HG03095 (cell line): ENCODE results near the gene CELF2.
"Not testable (repeated sequence)": the region's sequence is repeated elsewhere in the genome, so short reads cannot be mapped to it uniquely, and the experiment has no call there.

ENCODE experiments used
- ATAC-seq: cut with Tn5 transposase; IDR thresholded peaks from one replicate; pipeline ENCODE4 v1.9.1; 2021; ENCODE audit warnings: moderate library complexity; ENCODE audit not compliant: unreplicated experiment

CELF2 gene

DNA sequence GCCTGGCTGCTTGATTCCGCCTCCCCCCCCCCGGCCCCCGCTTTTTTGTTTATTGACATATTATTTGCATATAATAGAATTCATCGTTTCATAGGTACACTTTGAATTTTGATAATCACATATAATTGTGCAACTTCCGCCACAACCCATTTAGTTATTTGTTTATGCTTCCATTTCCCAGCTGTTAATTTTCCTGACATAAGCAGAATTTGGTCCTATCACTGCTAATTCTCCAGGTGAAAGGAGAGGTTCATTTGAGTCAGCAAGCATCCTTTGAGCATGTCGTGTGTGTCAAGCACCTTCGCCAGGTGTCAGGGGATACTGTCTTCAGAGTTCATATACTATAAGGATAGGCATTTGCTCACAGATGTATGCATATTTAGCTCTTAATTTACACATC is 102.2 kb downstream of the CELF2 start:
- no peak for ATAC-seq

DNA sequence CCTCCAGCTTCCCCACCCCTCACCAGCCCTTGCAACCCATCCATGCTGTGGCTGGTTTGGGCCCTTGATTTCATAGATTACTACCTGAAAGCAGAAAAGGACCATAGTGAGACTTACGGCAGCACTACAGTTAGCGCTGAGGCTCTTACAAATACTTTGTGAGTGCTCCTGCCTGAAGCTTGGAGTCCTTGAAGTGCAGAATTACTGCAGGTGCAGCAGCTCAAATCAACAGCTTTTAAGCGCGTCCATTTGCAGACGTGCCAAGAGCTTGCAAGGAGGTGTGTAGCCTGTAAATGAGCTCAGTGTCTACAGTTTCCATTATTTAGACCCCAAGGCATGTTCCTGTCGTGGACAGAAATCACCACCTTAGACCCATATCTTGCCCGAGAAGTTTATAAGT is 103.0 kb downstream of the CELF2 start:
- ATAC-seq, result no peak

DNA sequence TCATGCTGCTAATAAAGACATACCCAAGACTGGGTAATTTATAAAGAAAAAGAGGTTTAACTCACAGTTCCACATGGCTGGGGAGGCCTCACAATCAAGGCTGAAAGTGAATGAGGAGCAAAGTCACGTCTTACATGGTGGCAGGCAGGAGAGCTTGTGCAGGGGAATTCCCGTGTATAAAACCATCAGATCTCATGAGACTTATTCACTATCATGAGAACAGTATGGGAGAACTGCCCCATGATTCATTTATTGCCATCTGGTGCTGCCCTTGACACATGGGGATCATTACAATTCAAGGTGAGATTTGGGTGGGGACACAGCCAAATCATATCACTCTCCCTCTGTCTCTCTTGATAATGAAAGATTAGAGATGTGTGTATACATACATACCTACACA is 106.2 kb downstream of the CELF2 start:
- not testable (repeated sequence) for ATAC-seq

DNA sequence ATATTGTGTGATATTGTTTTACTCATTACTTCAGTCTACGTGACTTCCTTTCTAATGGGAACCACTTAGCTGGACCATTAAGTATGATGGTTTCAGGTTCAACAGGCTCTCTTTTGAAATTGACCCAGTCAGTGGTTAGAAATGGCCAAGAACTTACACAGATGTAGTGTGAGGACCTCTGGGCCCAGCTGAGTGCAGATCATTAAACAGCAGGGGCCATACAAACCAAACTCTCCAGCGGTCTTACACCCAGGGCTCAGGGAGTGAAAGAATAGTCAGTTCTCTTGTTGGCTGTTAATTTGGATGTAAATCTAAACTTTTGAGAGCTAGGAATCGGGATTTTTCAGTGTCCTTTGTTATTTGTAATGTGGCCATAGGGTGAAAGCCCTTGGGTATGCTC is 107.3 kb downstream of the CELF2 start:
- no peak for ATAC-seq

- not testable (repeated sequence) for ATAC-seq
These were observed 109.3 kb downstream of the CELF2 start for GRCh38 chr10:11127017-11127416.

DNA sequence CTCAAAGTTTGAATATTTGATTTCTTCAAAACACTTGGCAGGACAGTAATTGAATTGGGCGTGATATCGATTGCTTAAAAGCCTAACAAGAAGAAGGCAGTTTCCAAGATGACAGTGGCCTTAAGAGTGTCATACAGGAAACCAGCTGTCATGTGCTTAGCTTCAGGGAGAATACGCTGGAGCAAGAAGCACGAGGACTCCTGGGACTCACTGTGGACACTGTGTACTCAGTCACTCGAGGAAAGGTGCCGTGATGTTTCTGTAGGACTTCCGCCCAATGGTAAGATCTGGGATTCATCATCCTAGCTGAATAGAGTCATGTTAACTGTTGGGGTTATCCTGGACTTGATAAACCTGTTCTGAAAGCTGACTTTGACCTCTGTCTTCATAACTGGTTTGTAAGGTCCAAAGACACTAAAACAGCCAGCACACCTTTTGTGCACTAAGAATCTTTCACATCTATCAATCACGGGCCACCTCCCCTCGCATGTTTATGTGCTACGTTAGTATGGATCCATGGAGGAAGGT is 113.5 kb downstream of the CELF2 start:
- ATAC-seq, result no peak

DNA sequence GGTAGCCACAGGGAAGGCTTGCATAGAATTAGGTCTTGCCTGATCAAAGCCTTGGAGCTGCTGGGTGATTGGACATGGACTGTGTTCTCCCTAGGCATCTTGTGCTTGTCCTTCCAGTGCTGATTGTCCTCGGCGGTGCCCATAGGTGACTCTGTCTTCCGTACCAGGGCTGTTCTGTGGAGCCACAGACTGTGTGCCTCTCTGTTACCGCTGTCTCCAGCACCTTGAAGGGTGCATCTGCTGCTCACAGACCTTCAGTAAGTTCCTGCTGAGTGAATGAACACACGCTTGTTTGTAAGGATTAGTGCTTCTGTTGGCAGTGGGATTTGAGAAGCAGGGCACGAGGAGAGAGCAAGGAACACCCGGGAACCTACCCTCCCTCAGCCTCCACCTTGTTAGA is 116.7 kb downstream of the CELF2 start:
- no peak for ATAC-seq

DNA sequence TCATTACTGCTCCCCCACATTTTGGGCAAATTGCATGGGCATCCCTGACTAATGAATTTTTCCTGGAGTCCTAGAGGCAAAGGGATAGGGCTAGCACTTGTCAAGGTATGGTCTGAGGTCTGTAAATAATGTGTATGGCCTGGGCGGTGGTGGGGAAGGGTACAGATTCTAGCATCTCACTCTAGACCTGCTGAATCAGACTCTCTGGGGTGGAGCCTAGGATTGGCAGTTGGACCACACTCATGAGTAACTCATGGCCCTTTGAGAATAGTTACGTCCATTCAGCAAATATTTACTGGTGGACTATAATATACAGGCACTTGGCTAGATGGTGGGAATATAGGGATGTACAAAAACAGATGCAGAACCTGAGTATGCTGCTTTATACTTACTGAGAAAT is 118.0 kb downstream of the CELF2 start:
- ATAC-seq, result no peak

DNA sequence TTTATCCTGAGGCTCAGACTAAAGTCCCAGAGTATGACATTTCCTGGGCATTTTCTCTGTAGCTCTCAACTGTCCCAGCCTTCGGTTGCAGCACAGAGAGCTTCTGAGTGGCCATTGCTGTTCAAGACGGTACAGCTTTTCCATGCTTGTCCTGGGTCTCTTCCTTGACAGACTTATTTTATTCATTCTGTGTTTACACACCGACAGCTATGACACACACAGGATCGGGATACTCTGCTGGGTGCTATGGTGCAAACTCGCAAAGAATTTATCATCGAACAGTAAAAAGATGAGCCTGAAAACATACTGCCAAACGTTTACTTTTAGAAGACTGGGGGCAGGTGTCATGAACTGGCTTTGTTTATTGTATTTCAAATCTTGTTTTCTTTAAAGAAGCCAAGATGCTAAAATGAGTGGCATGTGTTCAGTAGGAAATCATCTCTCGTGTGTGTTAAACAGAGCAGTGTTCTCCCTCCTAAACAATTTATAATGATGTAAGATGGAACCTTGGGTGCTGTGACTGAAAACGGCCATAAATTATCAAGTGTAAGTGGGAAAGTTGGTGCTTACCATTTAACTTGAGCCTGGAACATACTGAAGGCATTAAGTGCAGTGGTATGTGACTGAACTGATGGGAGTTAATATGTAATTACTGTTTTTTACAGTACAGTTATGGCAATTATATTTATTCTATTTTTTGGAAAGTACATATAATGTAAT is 120.8 kb downstream of the CELF2 start:
- ATAC-seq, result no peak

DNA sequence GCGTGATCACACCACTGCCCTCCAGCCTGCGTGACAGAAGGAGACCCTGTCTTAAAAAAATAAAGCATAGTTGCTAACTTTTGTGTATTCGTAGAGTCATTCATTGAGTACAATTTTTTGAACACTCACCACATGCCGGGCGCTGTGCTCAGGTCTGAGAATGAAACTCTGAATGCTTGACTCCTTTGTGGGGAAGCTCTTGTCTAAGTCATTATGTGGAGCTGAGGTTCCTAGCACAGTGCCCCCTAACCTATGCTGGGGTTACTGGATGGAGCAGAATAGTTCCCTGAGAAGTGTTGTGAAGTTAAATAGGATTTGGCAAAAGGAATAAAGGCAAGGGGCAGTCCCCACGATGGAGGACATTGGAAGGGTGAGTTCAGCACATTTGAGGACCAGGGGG is 123.3 kb downstream of the CELF2 start:
- ATAC-seq, result no peak

DNA sequence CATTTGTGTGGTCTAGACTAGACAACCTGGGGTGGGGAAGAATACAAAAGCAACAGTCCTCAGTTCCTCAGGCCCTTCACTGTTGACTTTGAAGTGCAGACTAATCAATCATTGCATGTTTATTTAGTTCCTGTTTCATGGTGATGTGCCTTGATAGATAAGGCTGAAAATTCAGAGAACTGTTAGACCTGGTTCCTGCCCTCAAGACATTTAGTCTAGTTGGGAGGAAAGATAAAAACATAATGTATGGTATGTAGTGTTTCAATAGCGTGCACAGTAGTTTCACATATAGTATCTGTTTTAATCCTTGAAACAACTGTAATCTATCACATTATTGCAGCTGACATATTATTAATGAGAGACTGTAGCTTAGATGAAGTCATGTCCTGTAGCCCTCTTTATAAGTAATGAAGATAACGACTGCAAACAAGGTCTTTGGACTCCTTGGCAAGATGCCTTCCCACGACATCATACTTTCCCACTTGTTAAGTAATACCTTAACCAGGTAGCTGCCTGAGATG is 124.0 kb downstream of the CELF2 start:
- no peak for ATAC-seq

GRCh38 chr10:11142777-11143176 is 125.1 kb downstream of the CELF2 start:
- no peak for ATAC-seq

DNA sequence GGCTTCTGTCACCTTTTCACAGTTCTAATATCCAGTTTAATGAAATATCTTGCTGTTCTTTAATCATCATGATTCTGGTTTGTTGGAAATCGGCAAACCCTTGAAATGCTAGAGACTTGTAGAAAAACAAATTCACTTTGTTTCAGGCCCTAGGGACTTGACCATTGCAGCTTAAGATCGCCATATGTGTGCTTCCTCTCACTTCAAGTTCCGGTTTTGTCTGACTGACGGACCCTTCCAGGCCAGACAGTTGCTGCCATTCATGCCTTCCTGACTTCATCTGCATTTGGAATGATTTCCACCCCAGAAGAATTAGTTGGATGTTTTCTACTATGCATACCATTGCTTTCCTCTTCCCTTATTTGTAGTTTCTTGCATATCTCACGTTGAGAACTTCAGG is 125.6 kb downstream of the CELF2 start:
- no peak for ATAC-seq

- peak; percentile 20 for ATAC-seq
These were observed 127.2 kb downstream of the CELF2 start for GRCh38 chr10:11144626-11145494.

DNA sequence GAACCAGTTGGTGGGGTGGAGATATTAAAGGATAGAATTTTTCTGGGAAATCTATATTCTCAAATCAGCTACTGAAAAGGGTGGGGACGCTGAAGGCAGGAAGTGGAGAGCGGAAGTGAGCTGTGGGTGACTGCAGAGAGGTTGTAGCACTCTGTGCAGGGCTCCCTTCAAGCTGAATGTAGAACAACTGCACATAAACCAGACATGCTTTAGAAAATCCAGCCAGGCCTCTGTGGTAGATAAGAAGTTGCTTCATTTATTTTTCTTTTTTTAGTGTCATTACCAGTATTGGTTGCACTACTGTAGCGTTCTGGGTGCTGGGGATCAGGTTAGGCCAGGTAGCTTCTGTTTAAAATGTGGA is 127.8 kb downstream of the CELF2 start:
- peak; percentile 89 for ATAC-seq

- no peak for ATAC-seq
These were observed 128.9 kb downstream of the CELF2 start for GRCh38 chr10:11146402-11147171.

- ATAC-seq, result no peak
These were observed 130.1 kb downstream of the CELF2 start for GRCh38 chr10:11147722-11148121.

- ATAC-seq, result no peak
These were observed 130.7 kb downstream of the CELF2 start for GRCh38 chr10:11148142-11149028.

DNA sequence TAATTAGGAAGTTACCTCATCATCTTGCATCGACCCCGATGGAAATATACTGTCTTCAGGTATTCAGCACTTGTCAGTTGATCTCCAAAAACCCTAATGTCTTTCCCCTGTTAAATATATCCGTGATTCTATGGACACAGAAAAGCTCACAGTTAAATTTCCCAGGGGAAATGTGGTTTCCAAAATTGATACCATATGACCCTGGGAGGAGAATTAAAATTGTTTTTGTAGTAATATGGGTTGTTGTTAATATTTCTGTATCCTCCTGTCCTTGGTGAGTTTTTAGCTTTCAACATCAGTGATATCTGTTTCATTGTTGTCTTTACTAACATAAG is 132.1 kb downstream of the CELF2 start:
- no peak for ATAC-seq

DNA sequence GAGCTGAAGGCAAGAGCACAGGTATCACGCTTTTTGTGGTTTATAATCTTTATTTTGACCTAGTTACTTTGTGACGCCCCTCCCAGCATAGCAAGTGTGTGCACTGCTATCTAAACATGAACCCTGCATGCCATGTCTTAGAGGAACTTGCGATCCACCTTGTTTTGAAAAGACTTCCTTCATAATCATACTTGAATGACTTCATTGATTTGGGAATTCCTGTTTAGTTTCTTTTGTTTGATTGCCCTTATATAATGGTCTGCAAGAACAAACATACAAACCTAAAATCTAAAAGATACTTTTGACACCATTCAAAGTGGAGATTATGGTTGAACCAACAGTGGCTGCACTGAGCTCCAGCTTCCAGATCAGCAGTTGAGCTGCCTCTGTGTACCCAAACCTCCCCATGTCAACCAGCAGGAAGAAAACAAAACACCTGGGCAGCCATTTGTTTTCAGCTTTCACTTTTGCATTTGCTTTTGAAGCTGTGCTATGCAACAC is 132.6 kb downstream of the CELF2 start:
- ATAC-seq, result no peak
